CD8-positive, alpha-beta memory T cell (primary cell): ENCODE data around the gene NF1. TPM values are rescaled to one million over a fixed set of nuclear protein-coding genes. Genes with fewer than 3 reads are reported as not detected.
"Not testable (repeated sequence)": the region's sequence is repeated elsewhere in the genome, so short reads cannot be mapped to it uniquely, and the experiment has no call there.

ENCODE experiments used
- CTCF ChIA-PET: fragments of 350-600 bp; sonication (Branson Sonifier 250); formaldehyde crosslinking; loops from one replicate; lab custom pipeline; 2021; ENCODE audit warnings: antibody characterized with exemption; lab: Charles Lee
- POLR2A ChIA-PET: fragments of 350-600 bp; sonication (Branson Sonifier 250); formaldehyde crosslinking; loops from one replicate; lab custom pipeline; 2021; ENCODE audit warnings: antibody characterized with exemption; lab: Charles Lee
- DNase-seq, 5 donors: peaks; one replicate each; pipeline versions ENCODE4 v3.0.0 to v3.0.0-alpha.2; 2020 to 2022; ENCODE audit warnings: mixed read lengths in 1 of 5
- H3K27ac ChIP-seq: one replicate; pipeline ENCODE4 v1.7.0; 2013; ENCODE audit warnings: low read depth, mild to moderate bottlenecking, low read length, moderate library complexity
- H3K27me3 ChIP-seq: 2 replicates; pipeline ENCODE4 v1.7.0; 2013; ENCODE audit warnings: low read length, mild to moderate bottlenecking; ENCODE audit not compliant: insufficient read depth, poor library complexity, severe bottlenecking
- H3K36me3 ChIP-seq: 2 replicates; pipeline ENCODE4 v1.7.0; 2013; ENCODE audit warnings: mild to moderate bottlenecking, low read length, moderate library complexity; ENCODE audit not compliant: insufficient read depth
- H3K4me1 ChIP-seq: 2 replicates; pipeline ENCODE4 v1.7.0; 2013; ENCODE audit warnings: mild to moderate bottlenecking, low read length, moderate library complexity; ENCODE audit not compliant: insufficient read depth
- H3K4me3 ChIP-seq: 2 replicates; pipeline ENCODE4 v1.7.0; 2013; ENCODE audit warnings: mild to moderate bottlenecking, low read length
- H3K9me3 ChIP-seq: 2 replicates; pipeline ENCODE4 v1.7.0; 2013; ENCODE audit warnings: mild to moderate bottlenecking, low read length
- H3K27ac Mint-ChIP-seq, 8 donors: one replicate each; pipeline ENCODE4 v1.8.0; 2020 to 2021; ENCODE audit warnings: mixed read lengths in 8 of 8, mild to moderate bottlenecking in 6 of 8, inconsistent platforms in 3 of 8, moderate library complexity in 3 of 8
- H3K27me3 Mint-ChIP-seq, 2 donors: one replicate each; pipeline ENCODE4 v1.8.0; 2020 to 2021; ENCODE audit warnings: mixed read lengths in 2 of 2, mild to moderate bottlenecking in 1 of 2, moderate library complexity in 1 of 2
- H3K36me3 Mint-ChIP-seq, 3 donors: one replicate each; pipeline ENCODE4 v1.8.0; 2020 to 2021; ENCODE audit warnings: mixed read lengths in 3 of 3, inconsistent platforms in 1 of 3, mild to moderate bottlenecking in 1 of 3
- H3K4me1 Mint-ChIP-seq, 3 donors: one replicate each; pipeline ENCODE4 v1.8.0; 2020 to 2021; ENCODE audit warnings: mixed read lengths in 3 of 3, inconsistent platforms in 1 of 3, mild to moderate bottlenecking in 1 of 3
- H3K4me3 Mint-ChIP-seq, 7 donors: one replicate each; pipeline ENCODE4 v1.8.0; 2020 to 2021; ENCODE audit warnings: mixed read lengths in 7 of 7, mild to moderate bottlenecking in 6 of 7, moderate library complexity in 4 of 7, inconsistent platforms in 2 of 7
- H3K9me3 Mint-ChIP-seq, 5 donors: one replicate each; pipeline ENCODE4 v1.8.0; 2020 to 2022; ENCODE audit warnings: mixed read lengths in 5 of 5, mild to moderate bottlenecking in 3 of 5, moderate library complexity in 2 of 5, inconsistent platforms in 1 of 5
- polyA plus RNA-seq: library from polyadenylated mRNA; unstranded; fragments of 300-500 nt; fragmentation: Illumina TruSeq; gene quantifications from one replicate; pipeline ENCODE4 v1.2.3, GENCODE V29; 2021
- total RNA-seq, 2 experiments: library from RNA; stranded (reverse); gene quantifications; one replicate each; pipeline ENCODE4 v1.2.3, GENCODE V29; 2021

NF1 gene
- total and polyA plus RNA-seq, 3 experiments from 2014 or later: 5.8 to 22.8 (median 22.8) TPM

GRCh38 chr17:31176143-31176542 is 81.4 kb downstream of the NF1 start:
- H3K27me3 Mint-ChIP-seq, H3K36me3 ChIP-seq, DNase-seq, POLR2A ChIA-PET, H3K4me3 ChIP-seq, H3K36me3 Mint-ChIP-seq, H3K9me3 Mint-ChIP-seq, H3K27ac ChIP-seq, H3K9me3 ChIP-seq, H3K27ac Mint-ChIP-seq, CTCF ChIA-PET, H3K4me3 Mint-ChIP-seq, H3K4me1 Mint-ChIP-seq, H3K4me1 ChIP-seq, H3K27me3 ChIP-seq: not testable (repeated sequence)

- H3K9me3 Mint-ChIP-seq, H3K27ac Mint-ChIP-seq, CTCF ChIA-PET, H3K27ac ChIP-seq, H3K4me3 ChIP-seq, H3K4me3 Mint-ChIP-seq, DNase-seq, H3K27me3 Mint-ChIP-seq, H3K9me3 ChIP-seq, POLR2A ChIA-PET, H3K27me3 ChIP-seq, H3K36me3 ChIP-seq, H3K4me1 Mint-ChIP-seq, H3K4me1 ChIP-seq: not testable (repeated sequence)
- H3K36me3 Mint-ChIP-seq: peaks cover 3 to 23% (median 21%) of the 10 kb centered on the region in 3 donors
These were observed 84.2 kb downstream of the NF1 start for GRCh38 chr17:31178951-31179350.

- DNase-seq: no peak
- CTCF ChIA-PET: no interaction called here
- peaks cover 3 to 7% (median 5%) of the 10 kb centered on the region in 3 donors for H3K4me1 Mint-ChIP-seq
- peaks cover 0 to 6% (median 3%) of the 10 kb centered on the region in 3 donors for H3K36me3 Mint-ChIP-seq
- H3K4me1 ChIP-seq: no peaks in the 10 kb centered on the region
- H3K27me3 ChIP-seq: no peaks in the 10 kb centered on the region
- H3K36me3 ChIP-seq: no peaks in the 10 kb centered on the region
- no peak overlapping the region for H3K4me3 ChIP-seq
- H3K27ac ChIP-seq: no peak overlapping the region
- no peaks in the 10 kb centered on the region for H3K27me3 Mint-ChIP-seq
- no peak overlapping the region for H3K4me3 Mint-ChIP-seq
- H3K9me3 Mint-ChIP-seq: no peaks in the 10 kb centered on the region
- no peaks in the 10 kb centered on the region for H3K9me3 ChIP-seq
- POLR2A ChIA-PET: no interaction called here
- H3K27ac Mint-ChIP-seq: no peak overlapping the region
These were observed 100.5 kb downstream of the NF1 start for GRCh38 chr17:31195305-31195704.

GRCh38 chr17:31198026-31198425 is 103.2 kb downstream of the NF1 start:
- no peak overlapping the region for H3K4me3 Mint-ChIP-seq
- Histone ChIP-seq H3K36me3 (no peaks in the 10 kb centered on the region), H3K4me3 (no peak overlapping the region), H3K9me3 (no peaks in the 10 kb centered on the region), H3K27me3 (no peaks in the 10 kb centered on the region), H3K27ac (no peak overlapping the region), H3K4me1 (no peaks in the 10 kb centered on the region)
- no peaks in the 10 kb centered on the region for H3K27me3 Mint-ChIP-seq
- H3K9me3 Mint-ChIP-seq: no peaks in the 10 kb centered on the region
- no peak for DNase-seq
- H3K27ac Mint-ChIP-seq: no peak overlapping the region
- CTCF ChIA-PET: no interaction called here
- POLR2A ChIA-PET: interaction anchor here (0.6 kb wide), 1 partner anchor 189 kb away, joined by 5 read pairs; no protein-coding TSS in a partner anchor
- peaks cover 2 to 6% (median 3%) of the 10 kb centered on the region in 3 donors for H3K36me3 Mint-ChIP-seq
- peaks cover 3 to 7% (median 5%) of the 10 kb centered on the region in 3 donors for H3K4me1 Mint-ChIP-seq

GRCh38 chr17:31198666-31199065 is 103.9 kb downstream of the NF1 start:
- H3K27me3 Mint-ChIP-seq, H3K27ac Mint-ChIP-seq, H3K4me3 ChIP-seq, H3K4me1 ChIP-seq, H3K36me3 Mint-ChIP-seq, H3K27ac ChIP-seq, H3K9me3 Mint-ChIP-seq, POLR2A ChIA-PET, DNase-seq, CTCF ChIA-PET, H3K4me3 Mint-ChIP-seq, H3K36me3 ChIP-seq, H3K4me1 Mint-ChIP-seq, H3K9me3 ChIP-seq, H3K27me3 ChIP-seq: not testable (repeated sequence)

- H3K27me3 Mint-ChIP-seq: no peaks in the 10 kb centered on the region
- no peaks in the 10 kb centered on the region for H3K4me1 ChIP-seq
- no peaks in the 10 kb centered on the region for H3K27me3 ChIP-seq
- H3K4me1 Mint-ChIP-seq: peaks cover 3 to 7% (median 5%) of the 10 kb centered on the region in 3 donors
- no peak overlapping the region for H3K4me3 Mint-ChIP-seq
- CTCF ChIA-PET: no interaction called here
- no peak overlapping the region for H3K27ac ChIP-seq
- H3K9me3 ChIP-seq: no peaks in the 10 kb centered on the region
- no peak overlapping the region for H3K27ac Mint-ChIP-seq
- H3K9me3 Mint-ChIP-seq: no peaks in the 10 kb centered on the region
- peaks cover 2 to 6% (median 3%) of the 10 kb centered on the region in 3 donors for H3K36me3 Mint-ChIP-seq
- H3K4me3 ChIP-seq: no peak overlapping the region
- no peaks in the 10 kb centered on the region for H3K36me3 ChIP-seq
- POLR2A ChIA-PET: interaction anchor here (0.6 kb wide), 1 partner anchor 57 kb away, joined by 3 read pairs; no protein-coding TSS in a partner anchor
- no peak for DNase-seq
These were observed 105.5 kb downstream of the NF1 start for GRCh38 chr17:31200287-31200686.

- no peak overlapping the region for H3K27ac Mint-ChIP-seq
These were observed 108.2 kb downstream of the NF1 start for GRCh38 chr17:31202968-31203367.

GRCh38 chr17:31211352-31212012 is 116.7 kb downstream of the NF1 start:
- no peaks in the 10 kb centered on the region for H3K9me3 ChIP-seq
- Mint-ChIP-seq H3K4me1 (no peaks in the 10 kb centered on the region), H3K4me3 (no peak overlapping the region), H3K27ac (no peak overlapping the region), H3K36me3 (peaks cover 2 to 5% (median 5%) of the 10 kb centered on the region in 3 donors), H3K9me3 (no peaks in the 10 kb centered on the region), H3K27me3 (no peaks in the 10 kb centered on the region)
- H3K27me3 ChIP-seq: no peaks in the 10 kb centered on the region
- ChIA-PET POLR2A (no interaction called here), CTCF (no interaction called here)
- H3K27ac ChIP-seq: no peak overlapping the region
- H3K4me3 ChIP-seq: no peak overlapping the region
- H3K4me1 ChIP-seq: no peaks in the 10 kb centered on the region
- no peaks in the 10 kb centered on the region for H3K36me3 ChIP-seq
- no peak for DNase-seq

More at GRCh38 chr17:31202968-31203367, 108.2 kb downstream of the NF1 start:
- Histone ChIP-seq H3K36me3 (no peaks in the 10 kb centered on the region), H3K4me3 (no peak overlapping the region), H3K27ac (no peak overlapping the region), H3K9me3 (no peaks in the 10 kb centered on the region), H3K27me3 (no peaks in the 10 kb centered on the region), H3K4me1 (no peaks in the 10 kb centered on the region)
- Mint-ChIP-seq H3K27me3 (no peaks in the 10 kb centered on the region), H3K36me3 (peaks cover 5 to 7% (median 5%) of the 10 kb centered on the region in 3 donors), H3K4me1 (peaks cover 3 to 6% (median 5%) of the 10 kb centered on the region in 3 donors), H3K9me3 (no peaks in the 10 kb centered on the region), H3K4me3 (no peak overlapping the region)
- POLR2A ChIA-PET: interaction anchor here (0.5 kb wide), 1 partner anchor 313 kb away, joined by 4 read pairs; no protein-coding TSS in a partner anchor
- no peak for DNase-seq
- CTCF ChIA-PET: no interaction called here
